Measurements from ENCODE around the gene CXorf49B. TPM values are rescaled to one million over a fixed set of nuclear protein-coding genes. Genes with fewer than 3 reads are reported as not detected.

CXorf49B gene
- total RNA-seq: not detected in 2 replicates

GRCh38 chrX:71763049-71763448, at the start of gene CXorf49B:
Gene CXorf49B, plus strand, starts transcription at chrX:71763349. Its CDS starts 75 bp downstream, at chrX:71763424.

GRCh38 chrX:71718185-71718584, 45.0 kb upstream of the CXorf49B start, which contains the start of gene CXorf49:
Gene CXorf49, minus strand, starts transcription at chrX:71718285. Its CDS starts 134 bp downstream, at chrX:71718151.

Small RNAs within 50 kb of the gene (small RNA-seq; reads per million reads assigned to genes)
- gene BX276092.1: not detected
- gene BX276092.6: not detected
- gene BX276092.8: not detected

Other genes starting within 250 kb of the CXorf49B start
- 164 and 197 TPM in 2 replicates for gene OGT, start 230.2 kb upstream of the CXorf49B start, total RNA-seq
- gene GCNA, start 184.9 kb upstream of the CXorf49B start, total RNA-seq: 0.98 and 2.6 TPM in 2 replicates
- gene CXCR3, start 144.8 kb upstream of the CXorf49B start, total RNA-seq: not detected in 2 replicates
- not detected in 2 replicates for gene CXorf49, start 45.1 kb upstream of the CXorf49B start, total RNA-seq
- gene NHSL2, start 147.5 kb downstream of the CXorf49B start, total RNA-seq: 54.9 and 57.5 TPM in 2 replicates

All from vein endothelial cell (primary cell).